Fibroblast of pulmonary artery (primary cell): ENCODE results near the gene HNRNPCL1.

Source experiments
- DNase-seq: peaks from one replicate; pipeline ENCODE4 v3.0.0-alpha.2; 2010; ENCODE audit warnings: low read depth
- H3K4me3 ChIP-seq: replicated peaks from 2 replicates; pipeline ENCODE4 v1.5.1; 2011; ENCODE audit warnings: low read depth, mild to moderate bottlenecking, control low read depth, low read length, moderate library complexity
- TF ChIP-seq, protein P1 (sequence below): IDR thresholded peaks from 2 replicates; pipeline ENCODE4 v1.5.1; 2011; ENCODE audit warnings: mild to moderate bottlenecking, control low read depth, low read length, inconsistent platforms; ENCODE audit errors: missing control alignments

The HNRNPCL1 gene

DNA sequence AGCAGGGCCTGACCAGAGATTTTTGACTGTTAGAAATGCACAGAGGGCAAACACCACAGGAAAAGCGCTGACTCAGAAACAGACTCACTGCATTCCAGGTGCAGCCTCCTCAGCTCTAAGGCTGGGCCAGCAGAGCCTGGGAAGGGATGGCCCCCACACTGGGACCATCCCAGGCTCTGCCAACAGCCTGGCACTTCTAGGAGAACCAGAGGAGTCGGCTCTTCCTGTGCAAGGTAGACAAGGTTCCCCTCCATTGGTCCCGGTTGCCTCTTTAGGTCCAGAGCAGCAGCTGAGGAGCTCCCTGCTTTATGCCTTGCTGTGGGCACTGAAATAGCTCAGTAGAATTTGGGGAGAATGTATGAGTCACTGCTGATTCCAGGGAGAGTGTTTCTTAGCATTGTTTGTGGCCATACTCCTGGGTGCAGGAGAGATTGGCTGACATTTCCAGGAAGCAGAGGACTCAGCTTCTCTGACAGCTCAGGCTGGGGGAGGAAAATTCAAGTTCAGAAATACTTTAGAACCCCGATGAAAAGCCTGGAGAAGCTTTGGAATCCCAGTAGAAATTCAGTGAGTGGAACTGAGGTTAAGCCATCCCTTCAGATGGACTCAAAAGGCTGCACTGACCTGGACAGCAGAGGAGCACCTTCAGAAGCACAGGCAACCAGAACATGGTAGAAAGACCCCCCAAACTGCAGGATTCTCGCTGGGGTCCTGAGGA, 37.7 kb downstream of the HNRNPCL1 start:
- DNase-seq, result peak; percentile 54
- no peak overlapping the region for H3K4me3 ChIP-seq
- TF ChIP-seq, protein P1, sequence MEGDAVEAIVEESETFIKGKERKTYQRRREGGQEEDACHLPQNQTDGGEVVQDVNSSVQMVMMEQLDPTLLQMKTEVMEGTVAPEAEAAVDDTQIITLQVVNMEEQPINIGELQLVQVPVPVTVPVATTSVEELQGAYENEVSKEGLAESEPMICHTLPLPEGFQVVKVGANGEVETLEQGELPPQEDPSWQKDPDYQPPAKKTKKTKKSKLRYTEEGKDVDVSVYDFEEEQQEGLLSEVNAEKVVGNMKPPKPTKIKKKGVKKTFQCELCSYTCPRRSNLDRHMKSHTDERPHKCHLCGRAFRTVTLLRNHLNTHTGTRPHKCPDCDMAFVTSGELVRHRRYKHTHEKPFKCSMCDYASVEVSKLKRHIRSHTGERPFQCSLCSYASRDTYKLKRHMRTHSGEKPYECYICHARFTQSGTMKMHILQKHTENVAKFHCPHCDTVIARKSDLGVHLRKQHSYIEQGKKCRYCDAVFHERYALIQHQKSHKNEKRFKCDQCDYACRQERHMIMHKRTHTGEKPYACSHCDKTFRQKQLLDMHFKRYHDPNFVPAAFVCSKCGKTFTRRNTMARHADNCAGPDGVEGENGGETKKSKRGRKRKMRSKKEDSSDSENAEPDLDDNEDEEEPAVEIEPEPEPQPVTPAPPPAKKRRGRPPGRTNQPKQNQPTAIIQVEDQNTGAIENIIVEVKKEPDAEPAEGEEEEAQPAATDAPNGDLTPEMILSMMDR, result no peak

DNA sequence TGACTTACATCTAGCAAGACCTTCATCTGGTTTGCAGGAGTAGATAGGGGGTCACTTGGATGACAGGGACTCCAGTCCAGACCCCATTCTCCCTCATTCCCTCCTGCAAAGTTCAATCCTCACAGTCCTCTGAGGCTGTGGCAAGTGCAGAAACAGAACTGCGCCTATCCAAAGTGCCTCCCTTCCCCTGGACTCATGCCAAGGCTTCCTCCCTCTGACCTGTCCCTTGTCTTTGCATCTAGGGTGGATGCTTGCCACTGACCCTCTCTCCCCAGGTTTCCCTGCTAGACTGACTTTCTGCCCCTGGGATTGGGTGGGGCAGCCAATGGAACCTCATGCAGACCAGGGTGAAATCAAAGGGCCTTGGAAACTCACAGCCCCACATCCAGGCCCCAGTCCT, 38.6 kb downstream of the HNRNPCL1 start:
- TF ChIP-seq, protein P1, result no peak
- H3K4me3 ChIP-seq, result no peak overlapping the region
- DNase-seq, result no peak

DNA sequence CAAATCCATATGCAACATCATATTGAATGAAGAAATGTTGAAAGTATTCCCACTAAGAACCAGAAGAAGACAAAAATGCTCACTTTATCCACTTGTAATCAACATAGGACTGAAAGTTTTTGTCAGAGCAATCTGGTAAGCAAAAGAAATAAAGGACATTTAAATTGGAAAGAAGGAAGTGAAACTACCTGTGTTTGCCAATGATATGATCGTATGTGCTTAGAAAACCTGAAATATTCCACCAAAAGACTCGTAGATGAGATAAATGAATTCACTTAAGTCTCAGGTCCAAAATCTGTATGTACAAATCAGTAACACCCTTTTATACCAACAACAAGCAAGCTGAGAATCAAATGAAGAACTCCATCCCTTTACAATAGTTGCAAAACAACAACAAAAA, 48.8 kb downstream of the HNRNPCL1 start:
- no peak overlapping the region for H3K4me3 ChIP-seq
- DNase-seq, result no peak
- TF ChIP-seq, protein P1, result no peak

DNA sequence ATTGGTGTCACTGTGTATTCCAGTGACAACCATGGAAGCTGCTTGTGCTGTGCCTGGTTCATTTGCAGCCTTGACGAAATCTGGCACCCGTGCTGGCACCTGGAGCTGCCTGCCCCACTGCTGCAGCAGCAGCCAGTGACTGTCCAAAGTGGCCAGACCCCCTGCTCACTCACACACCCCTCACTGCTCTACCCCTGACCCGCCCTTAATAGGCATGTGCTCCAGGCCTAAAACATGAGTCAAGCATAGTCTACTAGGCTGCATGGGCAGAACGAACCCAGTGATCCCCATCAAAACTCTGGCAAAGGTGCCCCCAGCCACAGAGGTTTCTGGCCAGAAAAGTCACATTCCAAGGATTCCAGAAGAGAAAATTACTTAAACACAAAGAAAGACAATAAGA, 49.6 kb downstream of the HNRNPCL1 start:
- no peak overlapping the region for H3K4me3 ChIP-seq
- DNase-seq, result no peak
- TF ChIP-seq, protein P1, result no peak
